ENCODE measurements around the gene TLX3. TPM values are rescaled to one million over a fixed set of nuclear protein-coding genes. Genes with fewer than 3 reads are reported as not detected.

TLX3 gene
- total and polyA plus RNA-seq, 10 donors: not detected

DNA sequence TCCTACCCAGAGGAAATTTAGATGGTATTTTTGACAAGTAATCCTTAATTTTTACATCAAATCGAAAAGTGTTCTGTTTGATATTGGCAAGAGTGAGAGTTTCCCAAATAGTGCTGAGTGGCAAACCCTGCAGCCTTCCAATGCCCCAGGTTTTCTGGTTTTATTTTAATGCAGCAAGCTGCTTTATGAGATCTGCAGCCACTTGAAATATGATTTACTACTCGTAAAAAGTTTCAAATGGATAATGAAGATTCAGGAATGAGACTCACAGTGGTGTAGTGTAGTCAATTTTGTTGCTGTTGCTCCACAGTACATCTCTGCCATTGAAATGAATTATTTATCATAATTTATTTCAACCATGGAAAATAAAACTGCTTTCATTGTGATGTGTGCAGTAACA is 23.6 kb upstream of the TLX3 start:
- H3K4me1 ChIP-seq: no peaks in the 10 kb centered on the region
- H3K4me3 ChIP-seq: no peak overlapping the region
- intact Hi-C loops (cut with DNase I; ENCODE audit: low total_unique reads): no loop called here
- H3K27me3 ChIP-seq (replicated peaks in 1 of 7): no peaks in the 10 kb centered on the region
- no peaks in the 10 kb centered on the region for H3K36me3 ChIP-seq
- no peak overlapping the region for H3K27ac ChIP-seq
- no peaks in the 10 kb centered on the region for H3K9me3 ChIP-seq
- no peak for DNase-seq
- TF ChIP-seq POLR2A (IDR thresholded peaks at IDR 0.05) (no peak), POLR2AphosphoS5 (IDR thresholded peaks at IDR 0.05) (no peak), CTCF (IDR thresholded peaks at IDR 0.05 in 8 of 11, conservative IDR thresholded peaks at IDR 0.05 in 3 of 11) (no peak)
- 62 to 92% (median 87%) methylated on average over 2 of the region's 2 CpGs for WGBS, 5 donors

- H3K27me3 ChIP-seq (replicated peaks in 1 of 7): no peaks in the 10 kb centered on the region
- TF ChIP-seq CTCF (IDR thresholded peaks at IDR 0.05 in 8 of 11, conservative IDR thresholded peaks at IDR 0.05 in 3 of 11) (no peak), POLR2AphosphoS5 (IDR thresholded peaks at IDR 0.05) (no peak), POLR2A (IDR thresholded peaks at IDR 0.05) (no peak)
- no peak for DNase-seq
- H3K9me3 ChIP-seq: no peaks in the 10 kb centered on the region
- no peak overlapping the region for H3K4me3 ChIP-seq
- WGBS, 5 donors: 72 to 100% (median 91%) methylated on average over 2 of the region's 2 CpGs
- no peaks in the 10 kb centered on the region for H3K4me1 ChIP-seq
- no peak overlapping the region for H3K27ac ChIP-seq
- no peaks in the 10 kb centered on the region for H3K36me3 ChIP-seq
- intact Hi-C loops (cut with DNase I; ENCODE audit: low total_unique reads): no loop called here
These were observed 21.0 kb upstream of the TLX3 start for GRCh38 chr5:171288066-171288465.

GRCh38 chr5:171291371-171291770 is 17.7 kb upstream of the TLX3 start:
- intact Hi-C loops (cut with DNase I; ENCODE audit: low total_unique reads): no loop called here
- H3K27ac ChIP-seq: no peak overlapping the region
- no peaks in the 10 kb centered on the region for H3K27me3 ChIP-seq (replicated peaks in 1 of 7)
- H3K4me3 ChIP-seq: no peak overlapping the region
- H3K9me3 ChIP-seq: no peaks in the 10 kb centered on the region
- no peak for DNase-seq
- WGBS, 5 donors: 89 to 96% (median 93%) methylated on average over 4 of the region's 4 CpGs
- no peaks in the 10 kb centered on the region for H3K36me3 ChIP-seq
- no peaks in the 10 kb centered on the region for H3K4me1 ChIP-seq
- TF ChIP-seq CTCF (IDR thresholded peaks at IDR 0.05 in 8 of 11, conservative IDR thresholded peaks at IDR 0.05 in 3 of 11) (no peak), POLR2A (IDR thresholded peaks at IDR 0.05) (no peak), POLR2AphosphoS5 (IDR thresholded peaks at IDR 0.05) (no peak)

GRCh38 chr5:171295299-171295698 is 13.7 kb upstream of the TLX3 start:
- Histone ChIP-seq H3K27me3 (replicated peaks in 1 of 7) (no peaks in the 10 kb centered on the region), H3K4me1 (no peaks in the 10 kb centered on the region), H3K4me3 (no peak overlapping the region), H3K9me3 (no peaks in the 10 kb centered on the region), H3K27ac (no peak overlapping the region), H3K36me3 (no peaks in the 10 kb centered on the region)
- 36 to 58% (median 44%) methylated on average over 1 of the region's 1 CpG for WGBS, 5 donors
- DNase-seq: no peak
- intact Hi-C loops (cut with DNase I; ENCODE audit: low total_unique reads): no loop called here
- no peak for TF ChIP-seq CTCF (IDR thresholded peaks at IDR 0.05 in 8 of 11, conservative IDR thresholded peaks at IDR 0.05 in 3 of 11)
- TF ChIP-seq POLR2AphosphoS5 (IDR thresholded peaks at IDR 0.05): no peak
- no peak for TF ChIP-seq POLR2A (IDR thresholded peaks at IDR 0.05)
